Embryonic facial prominence (tissue), 1 donor: Measurements from ENCODE around the gene NRCAM.

Experiments used
- DNase-seq: peaks from one replicate; pipeline ENCODE4 v3.0.0-alpha.2; 2016; ENCODE audit errors: extremely low spot score

NRCAM gene

DNA sequence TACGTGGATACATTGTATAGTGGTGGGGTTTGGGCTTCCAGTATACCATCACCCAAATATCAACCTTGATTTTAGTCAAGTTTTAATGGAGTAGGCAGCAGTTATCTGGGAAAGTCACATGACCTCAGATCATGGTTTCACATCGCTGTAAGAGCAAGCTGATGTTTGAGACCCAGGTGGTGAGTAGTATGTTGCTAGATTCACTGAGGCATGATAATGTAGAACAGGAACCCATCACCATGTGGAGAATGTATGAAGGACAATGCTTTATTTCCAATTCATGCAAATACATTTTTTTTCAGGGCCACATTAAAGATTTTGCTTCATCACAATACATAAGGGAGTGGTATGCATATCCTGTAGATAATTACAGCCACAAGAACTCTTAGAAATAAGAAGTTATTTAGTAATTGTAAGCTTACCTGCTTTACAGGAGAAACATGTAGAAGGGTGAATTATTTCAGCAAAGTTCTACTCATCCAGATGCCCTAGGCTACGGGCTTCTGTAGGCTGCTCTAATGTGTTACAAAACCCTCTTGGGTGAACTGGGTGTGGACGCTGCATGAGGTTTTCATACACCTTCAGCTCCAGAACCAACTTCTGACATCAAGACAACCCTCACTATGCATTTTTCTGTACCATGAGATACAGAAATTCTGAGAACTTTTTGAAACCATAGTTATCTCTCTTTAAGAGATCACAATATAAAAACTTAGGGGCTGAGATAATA, 298.5 kb downstream of the NRCAM start:
- DNase-seq, result no peak

DNA sequence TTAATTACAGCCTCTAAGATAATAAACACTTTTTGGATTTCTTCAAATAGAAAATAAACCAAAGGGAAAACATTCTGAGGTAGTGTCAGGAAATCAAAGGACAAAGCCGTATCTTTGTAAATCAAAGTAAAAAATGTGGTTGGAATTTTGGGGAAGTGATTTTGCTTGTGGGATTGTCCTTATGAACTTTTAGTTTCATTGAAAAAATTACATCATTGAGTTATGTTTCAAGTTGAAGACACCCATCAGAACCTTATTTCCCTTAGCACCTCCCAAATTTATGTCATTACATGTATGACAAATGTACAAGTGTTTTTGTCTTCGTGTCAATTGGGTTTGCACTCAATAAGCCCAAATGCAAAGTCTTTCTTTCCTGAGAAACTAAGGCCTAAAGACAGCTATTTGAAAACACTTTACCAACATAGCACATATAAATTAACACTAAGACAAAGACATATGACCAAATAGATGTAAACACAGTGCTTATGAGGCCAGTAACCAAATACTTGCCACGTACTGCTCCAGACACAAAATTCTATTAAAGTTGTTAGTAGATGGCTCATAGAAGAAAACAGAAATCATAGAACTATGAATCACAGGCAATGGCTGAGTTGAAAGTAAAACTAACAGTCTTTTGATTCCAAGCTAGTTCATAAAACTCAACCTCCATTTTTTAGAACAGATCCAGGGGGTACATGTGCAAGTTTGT, 299.2 kb downstream of the NRCAM start:
- DNase-seq, result no peak

DNA sequence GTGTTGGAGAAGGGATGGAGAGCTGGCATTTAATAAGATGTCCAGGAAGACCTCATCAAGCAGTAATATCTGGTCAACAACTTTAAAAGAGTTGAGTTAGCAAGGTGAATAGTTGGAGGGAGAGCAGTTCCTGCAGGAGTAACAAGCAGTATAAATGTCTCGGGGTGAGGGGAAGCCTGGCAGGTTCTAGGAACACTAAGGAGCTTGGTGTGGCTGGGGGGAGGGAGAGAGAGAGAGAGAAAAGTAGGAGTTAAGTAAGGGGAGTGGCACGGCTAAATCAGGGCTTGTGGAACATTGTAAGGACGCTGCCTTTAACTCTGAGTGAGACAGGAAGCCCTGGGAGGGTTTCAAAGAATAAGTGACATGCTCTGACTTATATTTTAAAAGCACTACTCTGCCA, 304.0 kb downstream of the NRCAM start:
- DNase-seq, result no peak

DNA sequence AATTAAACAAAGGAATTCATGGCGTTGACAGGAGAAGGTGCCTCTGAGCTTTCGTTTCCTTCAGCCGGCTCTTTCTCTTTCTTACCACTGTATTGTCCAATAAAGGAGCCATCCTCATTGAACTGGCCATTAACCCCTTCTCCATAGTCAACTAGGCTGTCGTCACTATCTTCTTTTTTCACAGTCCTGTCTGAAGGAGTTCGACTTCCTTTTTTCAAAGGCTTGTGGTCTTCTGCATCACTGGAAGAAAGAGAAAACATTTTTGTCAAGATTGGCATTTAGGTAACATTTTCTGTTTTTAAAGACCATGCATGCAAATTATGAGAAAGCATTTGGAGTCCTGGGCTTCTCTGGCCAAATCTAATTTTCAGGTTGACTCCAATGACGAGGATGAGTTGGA, 306.3 kb downstream of the NRCAM start:
- DNase-seq, result no peak

DNA sequence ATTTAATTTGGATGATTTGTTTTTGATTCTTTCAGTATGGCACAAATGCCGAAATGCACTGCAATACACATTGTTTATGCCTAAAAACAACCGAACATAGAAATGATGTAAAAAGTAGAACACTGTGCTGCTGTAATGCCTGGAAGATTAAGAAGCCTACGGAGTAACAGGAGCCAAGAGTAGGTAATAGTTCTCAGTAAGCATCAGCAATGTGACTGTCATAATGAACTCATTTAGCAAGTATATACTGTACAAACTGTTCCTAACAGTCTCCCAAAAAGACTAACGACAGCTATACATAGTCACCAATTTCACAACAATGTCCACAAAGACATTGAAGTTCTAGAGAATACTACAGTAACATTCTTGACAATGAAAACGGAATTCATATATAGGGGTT, 307.1 kb downstream of the NRCAM start:
- no peak for DNase-seq

DNA sequence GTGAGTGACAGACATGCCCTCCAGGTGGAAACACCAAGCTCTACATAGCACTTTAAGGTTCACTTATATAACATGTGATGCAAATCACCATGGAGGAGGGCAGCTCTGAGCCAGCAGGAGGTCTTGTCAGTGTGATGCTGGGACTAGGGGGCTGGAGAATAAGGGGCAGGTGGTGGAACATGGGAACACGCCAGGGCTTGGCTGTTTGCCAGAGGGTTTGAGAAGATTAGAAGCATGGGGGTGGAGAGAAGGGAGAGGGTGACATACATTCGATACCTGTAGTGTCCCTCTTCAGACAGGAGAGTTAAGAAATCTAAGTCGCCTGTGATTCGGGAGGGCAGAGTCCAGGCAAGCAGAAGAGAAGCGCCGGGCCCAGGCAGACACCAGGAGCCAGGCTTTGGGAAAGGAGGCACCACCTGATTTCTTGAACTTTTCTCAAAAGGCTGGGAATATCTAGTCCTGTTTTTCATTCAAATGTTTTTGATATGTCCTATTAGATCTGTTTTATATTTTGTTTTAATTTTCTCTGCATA, 309.1 kb downstream of the NRCAM start:
- DNase-seq, result no peak

DNA sequence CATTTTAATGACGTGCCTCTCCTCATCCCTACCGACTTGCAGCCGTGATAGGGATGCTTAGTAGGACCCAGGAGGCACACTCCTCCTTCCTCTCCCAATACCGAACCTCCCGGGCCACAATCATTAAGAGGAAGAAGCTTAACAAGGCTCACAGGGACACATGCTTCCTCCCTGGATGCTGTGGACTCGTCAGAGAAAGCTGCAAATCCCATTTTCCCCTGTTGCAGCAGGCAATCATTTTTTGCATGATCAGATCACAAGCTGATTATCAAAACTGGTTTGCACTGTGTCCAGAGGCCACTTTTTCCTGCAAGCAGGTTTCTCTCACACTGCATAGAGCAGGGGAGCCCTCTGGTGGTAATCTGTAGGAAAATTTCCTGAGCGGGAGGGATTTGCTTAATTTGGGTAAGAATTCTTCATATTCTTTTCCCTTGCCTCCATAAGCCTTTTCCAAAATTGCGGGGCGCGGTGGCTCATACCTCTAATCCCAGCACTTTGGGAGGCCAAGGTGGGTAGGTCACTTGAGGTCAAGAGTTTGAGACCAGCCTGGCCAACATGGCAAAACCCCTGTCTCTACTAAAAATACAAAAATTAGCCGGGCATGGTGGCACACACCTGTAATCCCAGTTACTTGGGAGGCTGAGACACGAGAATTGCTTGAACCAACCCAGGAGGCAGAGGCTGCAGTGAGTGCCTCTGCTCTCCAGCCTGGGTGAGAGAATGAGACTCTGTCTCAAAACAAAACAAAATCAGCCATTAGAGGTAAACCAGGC, 310.0 kb downstream of the NRCAM start:
- peak; percentile 59 for DNase-seq

DNA sequence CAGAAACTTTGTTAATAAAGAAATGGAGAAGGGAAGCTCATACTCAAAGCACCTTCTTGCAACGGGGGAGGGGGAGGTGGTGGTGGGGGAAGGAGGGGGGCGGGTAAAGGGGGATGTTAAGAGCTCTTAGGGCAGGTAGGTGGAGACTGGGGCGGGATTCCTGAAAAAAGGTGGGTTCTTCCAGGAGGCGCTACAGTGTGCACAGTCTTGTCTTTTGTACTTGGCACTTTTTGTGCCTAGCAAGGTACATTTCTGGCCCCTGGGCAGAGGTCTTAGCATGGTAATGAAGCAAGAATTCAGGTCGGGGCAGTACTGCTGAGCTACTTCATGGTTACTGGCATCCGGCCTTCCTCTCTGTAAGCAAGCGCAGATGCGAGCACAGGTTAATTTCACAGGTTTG, 310.8 kb downstream of the NRCAM start:
- DNase-seq, result no peak

DNA sequence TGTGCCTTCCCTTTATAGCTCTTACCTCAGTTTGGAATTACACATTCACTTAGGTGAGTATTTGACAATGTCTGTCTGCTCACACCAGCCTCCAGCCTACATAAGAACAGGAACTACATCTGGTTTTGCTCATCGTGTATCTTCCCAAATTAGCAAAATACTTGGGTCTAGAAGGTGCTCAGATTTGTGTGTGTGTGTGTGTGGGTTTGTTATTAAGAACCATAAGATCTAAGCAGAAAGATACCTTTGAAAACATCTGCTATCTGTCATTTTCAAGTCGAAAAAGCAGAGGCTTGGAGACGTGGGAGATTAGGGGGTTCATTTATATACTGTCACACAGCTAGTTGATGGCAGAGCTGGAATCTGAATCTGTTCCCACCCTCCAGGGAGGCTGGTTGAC, 311.3 kb downstream of the NRCAM start:
- DNase-seq, result no peak

DNA sequence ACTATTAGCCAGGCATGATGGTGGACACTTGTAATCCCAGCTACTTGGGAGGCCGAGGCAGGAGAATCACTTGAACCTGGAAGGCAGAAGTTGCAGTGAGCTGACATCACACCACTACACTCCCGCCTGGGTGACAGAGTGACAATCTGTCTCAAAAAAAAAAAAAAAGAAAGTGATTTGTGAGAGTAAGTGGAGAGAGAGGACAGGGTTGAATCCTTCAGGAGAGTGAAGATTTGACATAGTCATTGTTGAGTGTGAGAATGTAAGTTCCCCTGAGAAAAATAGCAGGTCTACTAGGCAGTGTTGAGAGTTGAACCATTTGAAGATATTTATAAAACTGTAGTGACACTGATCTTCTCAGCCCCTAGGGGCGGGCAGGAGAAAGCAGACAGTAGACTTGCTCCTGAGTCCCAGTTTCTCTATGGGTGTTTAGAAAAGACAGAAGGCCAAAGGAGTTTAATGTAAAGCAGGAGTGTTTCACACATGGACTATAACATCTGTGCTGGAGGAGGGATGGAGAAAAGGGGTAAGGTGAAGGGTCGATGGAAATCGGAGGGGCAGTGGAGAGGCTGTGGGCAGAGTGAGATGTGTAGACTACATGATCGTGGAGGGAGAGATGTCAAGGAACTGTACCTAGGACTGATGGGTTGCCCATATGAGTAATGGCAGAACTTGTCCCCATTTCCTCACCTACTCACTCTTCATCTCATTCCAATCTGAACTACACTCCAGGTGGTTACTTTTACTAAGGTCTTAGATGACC, 312.4 kb downstream of the NRCAM start:
- DNase-seq, result no peak

DNA sequence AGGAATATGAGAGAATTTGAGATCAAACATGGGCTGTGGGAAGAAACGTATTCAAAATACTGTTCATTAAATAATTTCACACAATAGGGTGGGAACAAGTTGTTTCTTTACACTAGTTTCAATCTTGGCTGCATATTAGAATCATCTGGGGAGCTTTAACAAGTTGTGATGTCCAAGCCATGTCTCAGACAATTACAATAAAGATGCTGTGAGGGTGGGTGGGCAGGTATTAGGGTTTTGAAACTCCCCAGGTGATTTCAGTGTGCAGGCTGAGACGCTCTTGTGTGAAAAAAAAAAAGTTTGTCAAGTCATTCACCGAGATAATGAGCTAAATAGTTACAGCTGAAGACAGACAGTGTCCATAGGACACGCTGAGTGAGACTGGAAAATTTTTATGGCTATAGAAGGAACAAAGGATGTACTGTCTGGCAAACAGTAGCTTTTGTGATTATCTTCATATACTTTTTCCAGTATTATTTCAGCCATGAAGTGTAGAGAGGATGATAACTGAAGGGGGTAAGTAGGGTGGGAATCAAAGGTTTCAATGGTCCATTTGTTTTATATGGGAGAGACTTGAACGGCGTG, 313.5 kb downstream of the NRCAM start:
- DNase-seq, result no peak

DNA sequence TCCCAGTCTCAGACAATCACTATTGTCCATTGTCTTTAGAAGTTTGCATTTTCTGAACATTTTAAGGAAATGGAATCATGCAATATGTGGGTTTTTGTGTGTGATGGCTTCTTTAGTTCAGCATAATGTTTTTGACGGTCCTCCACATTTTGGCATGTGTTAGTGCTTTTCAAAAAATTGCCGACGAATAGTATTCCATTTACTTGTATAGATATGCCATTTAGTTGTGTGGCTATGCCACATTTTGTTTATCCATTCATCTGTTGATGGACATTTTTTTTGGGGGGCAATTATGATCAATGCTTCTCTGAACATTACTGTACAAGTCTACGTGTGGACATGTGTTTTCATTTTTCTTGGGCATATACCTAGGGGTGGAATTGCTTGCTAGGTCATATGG, 314.1 kb downstream of the NRCAM start:
- DNase-seq, result no peak

DNA sequence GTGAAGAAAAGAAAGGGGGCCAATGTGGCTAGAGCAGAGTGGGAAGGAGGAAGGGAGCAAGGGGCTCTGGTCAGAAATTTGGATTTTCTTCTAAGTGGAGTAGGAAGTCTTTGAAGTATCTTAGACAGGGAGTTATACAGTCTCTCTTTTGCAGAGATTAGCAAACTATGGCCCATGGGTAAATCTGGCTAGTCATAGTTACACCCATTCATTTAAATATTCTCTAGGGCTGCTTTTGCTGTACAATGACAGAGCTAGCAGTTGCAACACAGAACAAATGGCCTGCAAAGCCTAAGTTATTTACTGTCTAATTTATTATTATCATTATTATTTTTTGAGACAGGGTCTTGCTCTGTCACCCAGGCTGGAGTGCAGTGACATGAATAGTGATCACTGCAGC, 315.6 kb downstream of the NRCAM start:
- no peak for DNase-seq

DNA sequence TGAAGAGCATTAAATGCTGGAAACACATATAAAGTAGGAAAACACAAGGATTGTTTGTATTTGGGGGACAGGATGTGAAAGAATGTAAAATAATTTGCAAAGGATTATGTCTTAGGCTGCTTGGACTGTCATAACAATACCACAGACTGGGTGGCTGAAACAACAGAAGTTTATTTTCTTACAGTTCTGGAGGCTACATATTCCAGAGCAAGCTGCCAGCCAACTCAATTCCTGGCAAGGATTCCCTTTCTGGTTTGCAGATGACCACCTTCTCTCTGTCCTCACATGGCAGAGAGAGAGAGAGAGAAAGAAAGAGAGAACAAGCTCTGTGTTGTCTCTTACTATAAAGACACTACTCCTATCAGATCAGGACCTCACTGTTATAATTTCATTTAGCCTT, 317.3 kb downstream of the NRCAM start:
- no peak for DNase-seq

DNA sequence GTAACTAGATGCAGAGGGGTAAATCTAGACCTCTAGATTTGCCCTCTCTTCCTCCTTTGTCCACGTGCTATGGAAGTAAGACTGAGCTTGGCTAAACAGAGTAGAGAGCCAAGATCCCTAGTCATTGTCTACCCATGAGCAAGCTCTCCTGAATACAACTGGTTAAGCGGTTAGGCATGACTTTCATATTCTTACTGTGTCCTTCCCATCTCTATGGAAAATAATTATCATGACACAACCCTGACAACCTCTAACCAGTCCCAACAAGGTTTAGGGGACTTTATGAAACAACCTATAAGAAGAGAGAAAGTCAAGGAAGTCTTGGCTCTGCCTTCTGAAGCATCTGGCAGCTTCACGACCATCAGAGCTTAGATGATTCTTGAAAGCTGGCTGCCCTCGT, 318.2 kb downstream of the NRCAM start:
- no peak for DNase-seq

DNA sequence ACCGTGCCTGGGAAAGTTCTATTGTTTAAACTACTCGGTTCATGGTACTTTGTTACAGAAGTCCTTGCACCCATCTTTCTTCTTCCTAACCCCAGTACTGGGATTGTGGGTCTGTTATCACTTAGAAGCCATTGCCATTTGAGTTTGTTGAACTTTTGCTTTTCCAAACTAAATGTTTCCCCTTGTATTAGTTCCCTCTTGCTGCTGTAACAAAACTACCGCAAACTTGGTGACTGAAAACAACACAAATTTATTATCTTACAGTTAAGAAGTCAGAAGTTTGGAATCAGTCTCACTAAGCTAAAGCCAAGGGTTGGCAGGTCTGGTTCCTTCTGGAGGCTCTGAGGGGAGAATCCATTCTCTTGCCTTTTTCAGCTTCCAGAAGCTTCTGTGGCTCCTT, 319.2 kb downstream of the NRCAM start:
- no peak for DNase-seq

DNA sequence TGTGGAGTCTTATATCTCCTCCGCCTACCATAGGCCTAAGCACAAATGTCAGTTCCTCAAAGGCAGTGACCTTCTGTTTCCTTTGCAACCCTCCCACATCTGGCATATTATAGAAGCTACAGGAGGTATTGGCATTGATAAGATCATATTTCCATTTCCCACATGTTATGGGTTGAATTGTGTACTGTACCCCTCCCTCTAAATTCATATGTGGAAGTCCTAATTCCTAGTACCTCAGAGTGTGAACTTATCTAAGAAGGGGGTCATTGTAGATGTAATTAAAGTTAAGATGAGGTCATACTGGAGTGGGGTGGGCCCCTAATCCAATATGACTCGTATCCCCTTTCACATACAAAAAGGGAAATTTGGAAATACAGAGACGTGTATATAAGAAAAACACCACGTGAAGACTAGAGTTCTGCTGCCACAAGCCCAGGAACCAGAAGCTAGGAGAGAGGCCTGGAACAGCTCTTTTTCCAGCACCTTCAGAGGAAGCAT, 320.0 kb downstream of the NRCAM start:
- no peak for DNase-seq

DNA sequence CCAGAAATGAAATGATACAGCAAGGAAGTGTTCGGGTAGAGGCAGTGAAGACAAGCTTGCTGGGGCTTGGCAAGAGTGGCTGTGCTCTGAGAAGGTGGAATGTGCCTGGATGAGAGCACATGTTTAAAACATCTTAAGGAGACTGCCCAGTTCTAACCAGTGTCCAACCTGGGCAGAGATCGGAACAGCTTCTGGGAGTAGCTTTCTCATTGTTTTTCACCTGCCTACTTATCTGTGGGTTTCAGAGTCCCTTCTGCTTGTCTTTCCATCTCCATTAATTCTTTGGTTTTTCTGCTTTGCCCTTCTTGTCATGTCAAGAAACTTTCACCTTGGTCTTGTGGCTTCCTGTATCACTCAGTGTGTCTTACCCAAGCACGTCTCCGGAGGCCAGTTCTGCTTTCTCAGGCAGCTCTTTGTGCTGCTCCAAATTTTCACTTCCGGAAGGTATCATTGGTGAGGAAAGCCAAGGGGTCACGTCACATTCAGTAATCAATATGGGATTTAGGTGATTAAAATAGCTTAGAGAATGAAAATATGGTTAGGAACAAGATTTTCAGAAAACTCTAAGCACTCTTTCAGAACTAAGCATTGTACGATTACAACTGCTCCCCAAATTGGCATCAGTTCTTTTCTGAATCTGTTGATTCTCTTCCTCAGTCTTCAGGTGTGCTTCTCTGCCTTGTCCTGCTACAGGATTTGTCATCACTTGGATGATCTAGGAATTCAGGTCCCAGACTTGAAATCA, 320.6 kb downstream of the NRCAM start:
- DNase-seq, result no peak

DNA sequence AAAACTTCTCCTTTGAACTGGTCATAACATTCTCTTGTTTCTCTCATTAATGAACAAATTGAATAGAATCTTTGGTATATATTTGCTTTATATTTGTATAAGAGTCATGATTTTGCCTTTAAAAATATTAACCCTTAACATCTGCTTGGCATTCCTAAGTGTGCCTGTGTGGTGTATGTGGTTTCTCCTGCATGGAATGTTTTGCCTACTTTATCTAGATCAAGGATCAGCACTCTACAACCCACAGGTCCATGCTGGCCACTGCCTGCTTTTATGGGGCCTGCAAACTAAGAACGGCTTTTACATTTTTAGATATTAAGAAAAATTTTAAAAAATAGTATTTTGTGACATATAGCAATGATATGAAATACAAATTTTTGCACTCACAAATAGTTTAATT, 321.8 kb downstream of the NRCAM start:
- DNase-seq, result no peak

DNA sequence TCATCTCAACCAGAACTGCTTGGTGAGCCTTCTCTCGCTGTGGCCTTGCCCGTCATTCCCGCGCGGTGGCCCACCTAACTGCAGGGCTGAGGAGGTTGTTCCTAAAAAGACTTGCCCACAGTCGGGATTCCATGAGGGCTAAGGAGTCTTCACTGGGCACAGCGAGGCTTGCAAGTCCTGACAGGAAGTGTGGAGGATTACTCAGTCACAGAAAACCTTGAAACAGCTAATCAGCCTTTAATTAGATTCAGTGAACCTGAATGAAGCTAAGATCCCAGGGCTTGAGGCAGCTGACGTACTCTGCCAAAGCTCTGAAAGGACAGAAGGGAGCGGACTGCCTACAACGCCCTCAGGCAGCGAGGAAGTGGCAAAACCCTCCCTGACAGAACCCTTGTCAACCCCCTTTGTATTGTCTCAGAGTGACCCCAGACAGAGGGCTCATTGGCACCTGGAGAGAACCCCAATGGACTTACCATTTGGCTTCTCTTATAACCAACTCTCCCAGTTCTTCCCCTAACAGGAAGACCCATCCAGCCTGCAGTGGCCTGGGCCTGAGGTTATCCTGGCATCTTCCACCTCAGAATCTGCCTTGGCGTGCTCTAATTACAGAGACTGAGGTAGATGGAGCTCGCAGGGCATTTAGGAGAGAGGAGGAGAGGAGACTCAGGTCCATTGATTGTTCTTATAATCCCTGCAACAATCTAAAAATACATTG, 323.5 kb downstream of the NRCAM start:
- DNase-seq, result no peak
